Keratinocyte (primary cell): ENCODE measurements around the gene PIEZO1. TPM values are rescaled to one million over a fixed set of nuclear protein-coding genes. Genes with fewer than 3 reads are reported as not detected.

ENCODE experiments used
- DNase-seq: peaks from one replicate; pipeline ENCODE4 v3.0.0-alpha.2; 2011; ENCODE audit warnings: low read depth, missing footprints, low spot score
- FAIRE-seq: peaks from 2 replicates; lab custom pipeline; 2011; peaks lifted over from hg19 to GRCh38; lab: Jason Lieb, UNC
- H2AFZ ChIP-seq: 2 replicates; pipeline ENCODE4 v1.6.0; 2012; ENCODE audit warnings: low read length, control low read depth, inconsistent platforms; ENCODE audit not compliant: control insufficient read depth
- H3K27ac ChIP-seq: 2 replicates; pipeline ENCODE4 v1.5.1; 2011; ENCODE audit warnings: low read length; ENCODE audit not compliant: control insufficient read depth, insufficient read depth
- H3K27me3 ChIP-seq: 3 replicates; pipeline ENCODE4 v1.6.0; 2011; ENCODE audit warnings: low read length; ENCODE audit not compliant: control insufficient read depth, insufficient read depth; ENCODE audit errors: extremely low read depth
- H3K36me3 ChIP-seq, 2 experiments: 2 replicates in 1 of 2; 3 replicates in 1 of 2; pipeline ENCODE4 v1.5.1; 2011; ENCODE audit warnings: low read length in 2 of 2, mild to moderate bottlenecking in 1 of 2; ENCODE audit not compliant: control insufficient read depth in 2 of 2, insufficient read depth in 2 of 2; ENCODE audit errors: extremely low read depth in 1 of 2
- H3K4me1 ChIP-seq: 3 replicates; pipeline ENCODE4 v1.5.1; 2011; ENCODE audit warnings: low read length; ENCODE audit not compliant: control insufficient read depth, insufficient read depth; ENCODE audit errors: extremely low read depth
- H3K4me2 ChIP-seq: 3 replicates; pipeline ENCODE4 v1.6.0; 2011; ENCODE audit warnings: low read depth, low read length; ENCODE audit not compliant: control insufficient read depth, insufficient read depth; ENCODE audit errors: extremely low read depth
- H3K4me3 ChIP-seq, 3 experiments: fragments of 200-600 bp in 1 of 3; sonication (generic) in 1 of 3; 2 replicates in 2 of 3; 3 replicates in 1 of 3; pipeline ENCODE4 v1.5.1; 2011 to 2016; ENCODE audit warnings: low read length in 3 of 3, mild to moderate bottlenecking in 3 of 3, control low read depth in 2 of 3, inconsistent platforms in 1 of 3, low read depth in 1 of 3, mixed read lengths in 1 of 3, mixed run types in 1 of 3, moderate library complexity in 1 of 3; ENCODE audit not compliant: control insufficient read depth in 2 of 3, insufficient read depth in 2 of 3; ENCODE audit errors: extremely low read depth in 1 of 3
- H3K79me2 ChIP-seq: 2 replicates; pipeline ENCODE4 v1.6.0; 2012; ENCODE audit warnings: low read length; ENCODE audit not compliant: control insufficient read depth, insufficient read depth
- H3K9ac ChIP-seq: 3 replicates; pipeline ENCODE4 v1.6.0; 2011; ENCODE audit warnings: low read length; ENCODE audit not compliant: control insufficient read depth, insufficient read depth; ENCODE audit errors: extremely low read depth
- H3K9me1 ChIP-seq: 3 replicates; pipeline ENCODE4 v1.6.0; 2011; ENCODE audit warnings: low read length; ENCODE audit not compliant: control insufficient read depth, insufficient read depth; ENCODE audit errors: extremely low read depth
- H3K9me3 ChIP-seq: 2 replicates; pipeline ENCODE4 v1.5.1; 2012; ENCODE audit warnings: low read depth, low read length; ENCODE audit not compliant: control insufficient read depth
- H4K20me1 ChIP-seq: 3 replicates; pipeline ENCODE4 v1.6.0; 2011; ENCODE audit warnings: low read length; ENCODE audit not compliant: control insufficient read depth, insufficient read depth; ENCODE audit errors: extremely low read depth
- CTCF ChIP-seq, 3 experiments: IDR thresholded peaks in 1 of 3; conservative IDR thresholded peaks in 1 of 3; optimal IDR thresholded peaks in 1 of 3; 2 replicates in 2 of 3; 3 replicates in 1 of 3; pipeline versions ENCODE3 to v1.5.1; 2011; ENCODE audit warnings: low read length in 3 of 3, mild to moderate bottlenecking in 3 of 3, moderate library complexity in 2 of 3, control low read depth in 1 of 3, inconsistent platforms in 1 of 3; ENCODE audit not compliant: insufficient read depth in 2 of 3; ENCODE audit errors: extremely low read depth in 1 of 3
- EZH2 ChIP-seq: IDR thresholded peaks from one replicate; pipeline ENCODE4 v1.6.1; 2012; ENCODE audit warnings: inconsistent platforms, mild to moderate bottlenecking, low read length, moderate library complexity
- dilution Hi-C: fragments of 300-500 bp; cut with MboI; formaldehyde crosslinking; loops from one replicate; pipeline ENCODE4 v1.7.0; 2020; ENCODE audit warnings: low sequenced_read_pairs; ENCODE audit not compliant: extremely low pct_ligation_motif_present
- polyA plus RNA-seq, 5 experiments: library from polyadenylated mRNA; depleted of rRNA in 3 of 5; stranded (reverse) in 3 of 5; stranded (forward) in 1 of 5; unstranded in 1 of 5; fragments of >200 nt; gene quantifications; 1 replicate in 1 of 5; 2 replicates in 3 of 5; 3 replicates in 1 of 5; pipeline versions ENCODE4 v1.2.1 to v1.2.3, GENCODE V29; 2011 to 2012; ENCODE audit warnings: missing spikeins in 2 of 5, low read depth in 1 of 5, low replicate concordance in 1 of 5

Gene PIEZO1
- polyA plus RNA-seq, 1 donor (not counting 4 experiments of a cell fraction or from before 2014, with no cell fraction given): 62.8 TPM

GRCh38 chr16:88702371-88703210 is 82.4 kb downstream of the PIEZO1 start:
- DNase-seq: no peak
- Histone ChIP-seq H3K79me2 (peaks cover 6% of the 10 kb centered on the region), H3K36me3 (peaks cover 1 to 2% of the 10 kb centered on the region in 2 experiments), H3K9me3 (no peaks in the 10 kb centered on the region), H2AFZ (no peak overlapping the region), H3K4me2 (no peak overlapping the region), H3K9me1 (no peaks in the 10 kb centered on the region), H3K4me1 (peaks cover 9% of the 10 kb centered on the region), H4K20me1 (no peaks in the 10 kb centered on the region), H3K27me3 (no peaks in the 10 kb centered on the region), H3K27ac (no peak overlapping the region), H3K4me3 (no peak overlapping the region), H3K9ac (no peak overlapping the region)
- FAIRE-seq: no peak
- dilution Hi-C loops: no loop called here
- TF ChIP-seq EZH2 (no peak), CTCF (optimal IDR thresholded peaks at IDR 0.05 in 1 of 3, IDR thresholded peaks at IDR 0.05 in 1 of 3, conservative IDR thresholded peaks at IDR 0.05 in 1 of 3; ENCODE audit: extremely low read depth in 1 of 3, insufficient read depth in 2 of 3, low read length in 3 of 3) (no peak)

- no peak for TF ChIP-seq CTCF (optimal IDR thresholded peaks at IDR 0.05 in 1 of 3, IDR thresholded peaks at IDR 0.05 in 1 of 3, conservative IDR thresholded peaks at IDR 0.05 in 1 of 3; ENCODE audit: extremely low read depth in 1 of 3, insufficient read depth in 2 of 3, low read length in 3 of 3)
- TF ChIP-seq EZH2: no peak
- Histone ChIP-seq H2AFZ (no peak overlapping the region), H3K4me3 (no peak overlapping the region), H3K4me2 (no peak overlapping the region), H3K9me3 (no peaks in the 10 kb centered on the region), H3K27me3 (no peaks in the 10 kb centered on the region), H3K9me1 (no peaks in the 10 kb centered on the region), H3K79me2 (peaks cover 4% of the 10 kb centered on the region), H3K27ac (no peak overlapping the region), H4K20me1 (no peaks in the 10 kb centered on the region), H3K4me1 (peaks cover 7% of the 10 kb centered on the region), H3K9ac (no peak overlapping the region), H3K36me3 (peaks cover 2 to 4% of the 10 kb centered on the region in 2 experiments)
- no peak for DNase-seq
- FAIRE-seq: no peak
- dilution Hi-C loops: no loop called here
Measured at GRCh38 chr16:88701581-88702370, 83.2 kb downstream of the PIEZO1 start.
